Retinal pigment epithelial cell (primary cell): Measurements from ENCODE around the gene KIDINS220.

Experiments used
- DNase-seq: peaks from one replicate; pipeline ENCODE4 v3.0.0-alpha.2; 2010; ENCODE audit warnings: low read depth
- H3K4me3 ChIP-seq: 2 replicates; pipeline ENCODE4 v1.5.1; 2011; ENCODE audit warnings: mild to moderate bottlenecking, low read length, control low read depth, moderate library complexity
- TF ChIP-seq, protein P1 (sequence below): conservative IDR thresholded peaks from 2 replicates; pipeline ENCODE4 v1.5.1; 2011; ENCODE audit warnings: low read depth, low read length, control low read depth, inconsistent platforms

KIDINS220 gene

GRCh38 chr2:8806885-8807704, 30.3 kb downstream of the KIDINS220 start:
- no peak for DNase-seq

DNA sequence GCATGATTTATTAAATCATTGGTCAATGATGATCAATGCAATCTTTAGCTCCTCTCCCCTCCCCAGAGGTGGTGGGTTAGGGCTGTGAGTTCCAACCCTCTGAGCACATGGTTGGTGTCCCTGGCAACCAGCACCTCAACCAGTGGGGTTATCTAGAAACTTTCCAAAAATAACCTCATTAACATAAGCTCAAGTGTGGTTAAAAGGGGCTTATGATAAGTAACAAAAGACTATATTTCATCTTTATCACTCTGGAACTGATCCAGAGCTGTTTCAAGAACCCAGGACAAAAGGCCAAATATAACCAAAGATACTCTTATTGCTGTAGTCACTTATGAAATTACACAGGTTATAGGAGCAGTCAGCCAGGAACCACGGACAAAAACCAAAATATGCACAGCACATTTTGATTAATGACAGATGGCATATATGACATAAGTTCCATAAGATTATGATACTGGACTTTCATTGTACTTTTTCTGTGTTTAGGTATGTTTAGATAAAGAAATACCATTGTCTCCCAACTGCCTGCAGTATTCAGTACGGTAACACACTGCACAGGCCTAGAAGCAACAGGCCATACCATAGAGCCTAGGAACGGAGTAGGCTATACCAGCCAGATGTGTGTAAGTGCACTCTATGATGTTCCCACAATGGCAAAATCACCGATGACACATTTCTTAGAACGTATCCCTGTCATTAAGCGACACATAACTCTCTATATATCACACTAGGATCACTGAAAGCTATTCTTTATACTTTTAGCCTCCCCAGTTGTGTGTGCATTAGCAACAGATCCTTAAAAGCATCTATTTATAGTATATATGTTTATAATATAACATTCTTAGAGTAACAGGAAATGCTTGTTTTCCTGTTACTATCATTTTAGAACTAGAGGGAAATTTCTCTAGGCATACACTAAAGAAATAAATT, 31.9 kb downstream of the KIDINS220 start:
- TF ChIP-seq, protein P1, sequence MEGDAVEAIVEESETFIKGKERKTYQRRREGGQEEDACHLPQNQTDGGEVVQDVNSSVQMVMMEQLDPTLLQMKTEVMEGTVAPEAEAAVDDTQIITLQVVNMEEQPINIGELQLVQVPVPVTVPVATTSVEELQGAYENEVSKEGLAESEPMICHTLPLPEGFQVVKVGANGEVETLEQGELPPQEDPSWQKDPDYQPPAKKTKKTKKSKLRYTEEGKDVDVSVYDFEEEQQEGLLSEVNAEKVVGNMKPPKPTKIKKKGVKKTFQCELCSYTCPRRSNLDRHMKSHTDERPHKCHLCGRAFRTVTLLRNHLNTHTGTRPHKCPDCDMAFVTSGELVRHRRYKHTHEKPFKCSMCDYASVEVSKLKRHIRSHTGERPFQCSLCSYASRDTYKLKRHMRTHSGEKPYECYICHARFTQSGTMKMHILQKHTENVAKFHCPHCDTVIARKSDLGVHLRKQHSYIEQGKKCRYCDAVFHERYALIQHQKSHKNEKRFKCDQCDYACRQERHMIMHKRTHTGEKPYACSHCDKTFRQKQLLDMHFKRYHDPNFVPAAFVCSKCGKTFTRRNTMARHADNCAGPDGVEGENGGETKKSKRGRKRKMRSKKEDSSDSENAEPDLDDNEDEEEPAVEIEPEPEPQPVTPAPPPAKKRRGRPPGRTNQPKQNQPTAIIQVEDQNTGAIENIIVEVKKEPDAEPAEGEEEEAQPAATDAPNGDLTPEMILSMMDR: no peak

More at GRCh38 chr2:8806885-8807704, 30.3 kb downstream of the KIDINS220 start:
- H3K4me3 ChIP-seq: no peak overlapping the region
- TF ChIP-seq, protein P1: no peak

DNA sequence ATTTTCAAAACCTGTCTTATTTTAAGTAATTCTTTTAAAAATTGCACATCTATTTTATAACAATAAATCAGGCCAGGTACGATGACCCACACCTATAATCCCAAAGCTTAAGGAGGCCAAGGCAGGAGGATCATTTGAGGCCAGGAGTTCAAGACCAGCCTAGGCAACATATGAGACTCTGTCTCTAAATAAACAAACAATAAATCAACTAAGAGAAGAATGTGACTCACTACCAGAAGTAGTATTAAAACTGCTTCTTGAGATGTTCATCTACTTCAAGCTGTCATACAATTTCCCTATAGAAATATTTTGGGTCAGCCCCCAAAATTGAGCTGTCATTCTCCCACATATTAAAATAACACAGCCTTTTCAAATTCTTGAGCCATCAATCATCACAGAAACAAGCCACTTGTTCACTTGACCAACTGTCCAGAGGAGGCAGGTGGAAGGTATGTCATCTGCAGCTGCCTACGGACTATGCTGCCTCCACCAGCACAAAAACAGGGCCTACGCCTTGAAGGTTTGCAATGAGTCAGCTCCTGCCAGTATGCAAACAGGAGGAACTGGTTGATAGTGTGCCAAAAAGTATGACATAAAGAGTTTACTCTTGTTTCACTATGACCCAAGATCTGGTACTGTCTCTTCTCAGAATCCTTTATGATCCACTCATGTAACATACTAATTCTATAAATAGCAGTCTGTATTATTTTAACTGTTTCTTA, 33.6 kb downstream of the KIDINS220 start:
- peak; percentile 65 for DNase-seq
- no peak overlapping the region for H3K4me3 ChIP-seq

More for the DNA sequence above, 31.9 kb downstream of the KIDINS220 start:
- peak; percentile 25 for DNase-seq
- no peak overlapping the region for H3K4me3 ChIP-seq

DNA sequence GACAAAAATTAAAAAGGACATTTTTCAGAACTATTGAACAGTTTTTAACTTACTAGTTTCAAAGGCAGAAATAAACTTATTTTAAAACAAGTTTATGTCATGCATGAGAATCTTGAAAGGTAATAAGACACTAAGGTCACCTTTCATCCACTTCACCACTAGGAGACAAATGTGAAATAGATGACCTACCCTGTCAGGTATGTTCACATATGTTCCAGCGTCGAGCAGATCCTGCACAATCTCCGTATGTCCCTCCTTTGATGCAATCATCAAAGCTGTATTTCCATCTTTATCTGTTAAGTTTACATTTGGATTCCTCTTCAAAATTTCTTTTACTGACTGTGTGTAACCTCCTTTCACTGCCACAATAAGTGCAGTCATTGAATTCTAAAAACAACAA, 34.7 kb downstream of the KIDINS220 start:
- TF ChIP-seq, protein P1: no peak
- no peak overlapping the region for H3K4me3 ChIP-seq
- no peak for DNase-seq

More for the DNA sequence above, 33.6 kb downstream of the KIDINS220 start:
- TF ChIP-seq, protein P1: peak; percentile 13

DNA sequence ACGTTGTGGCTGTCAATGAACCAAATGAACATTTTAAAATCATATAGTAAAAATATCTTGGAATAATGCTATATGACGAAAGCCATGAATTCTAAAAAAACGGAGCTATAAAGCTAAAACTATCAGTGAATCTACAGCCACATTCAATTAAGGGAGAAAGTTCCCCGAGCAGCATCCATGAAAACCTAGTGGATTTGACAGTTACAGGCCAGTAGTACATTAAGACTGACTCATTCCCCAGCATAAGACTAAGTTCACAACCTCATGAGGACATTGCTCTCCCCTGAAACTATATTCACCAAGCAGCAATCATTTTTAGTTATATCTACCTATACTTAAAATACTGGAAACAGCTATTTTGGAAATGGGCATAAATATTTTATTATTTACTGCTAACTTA, 36.6 kb downstream of the KIDINS220 start:
- H3K4me3 ChIP-seq: no peak overlapping the region
- TF ChIP-seq, protein P1: no peak
- DNase-seq: no peak

DNA sequence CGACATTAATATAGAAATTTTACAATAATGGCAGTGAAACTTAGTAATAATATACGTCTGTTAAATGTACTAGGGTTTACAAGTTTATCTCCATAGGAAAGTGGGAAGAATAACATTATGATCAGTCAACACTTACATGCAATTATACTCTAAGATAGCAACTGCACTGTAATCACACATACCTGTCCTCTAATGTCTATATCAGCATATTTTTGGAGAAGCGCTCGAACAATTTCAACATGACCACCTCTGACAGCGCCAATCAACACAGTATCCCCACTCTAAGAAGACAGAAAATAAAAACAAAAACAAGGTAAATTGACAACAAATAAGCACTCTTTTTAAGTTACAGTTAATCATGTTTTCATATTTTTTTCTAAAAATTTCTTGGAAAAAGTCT, 37.2 kb downstream of the KIDINS220 start:
- no peak overlapping the region for H3K4me3 ChIP-seq
- TF ChIP-seq, protein P1: no peak
- no peak for DNase-seq
